GM20000 (cell line): ENCODE results near the gene DENND11.
"Not testable (repeated sequence)": the region's sequence is repeated elsewhere in the genome, so short reads cannot be mapped to it uniquely, and the experiment has no call there.

Source experiments
- DNase-seq: peaks from one replicate; pipeline ENCODE4 v3.0.0; 2012; ENCODE audit warnings: low spot score
- CTCF ChIP-seq: IDR thresholded peaks from 2 replicates; pipeline ENCODE4 v1.5.1; 2012; ENCODE audit warnings: mild to moderate bottlenecking, control low read depth; ENCODE audit errors: extremely low read depth, missing control alignments

DENND11 gene

GRCh38 chr7:141691540-141691939 is 10.4 kb downstream of the DENND11 start:
- no peak for TF ChIP-seq CTCF
- DNase-seq, result no peak

- not testable (repeated sequence) for DNase-seq
These were observed 12.7 kb downstream of the DENND11 start for GRCh38 chr7:141689072-141689825.

GRCh38 chr7:141688043-141688442 is 13.9 kb downstream of the DENND11 start:
- no peak for TF ChIP-seq CTCF
- no peak for DNase-seq

GRCh38 chr7:141686670-141687069 is 15.3 kb downstream of the DENND11 start:
- DNase-seq, result no peak
- TF ChIP-seq CTCF, result no peak

GRCh38 chr7:141686074-141686473 is 15.9 kb downstream of the DENND11 start:
- no peak for TF ChIP-seq CTCF
- no peak for DNase-seq

GRCh38 chr7:141685285-141686023 is 16.5 kb downstream of the DENND11 start:
- no peak for DNase-seq

GRCh38 chr7:141679014-141679413 is 23.0 kb downstream of the DENND11 start:
- DNase-seq, result no peak

More at GRCh38 chr7:141685285-141686023, 16.5 kb downstream of the DENND11 start:
- TF ChIP-seq CTCF, result no peak

More at GRCh38 chr7:141679014-141679413, 23.0 kb downstream of the DENND11 start:
- no peak for TF ChIP-seq CTCF
